Measurements from ENCODE around the gene RNF130.

GRCh38 chr5:179964015-179964414, 107.5 kb downstream of the RNF130 start:
- TF ChIP-seq POLR2AphosphoS5 (IDR thresholded peaks at IDR 0.05; ENCODE audit: insufficient read depth in 1 of 2, low read depth in 1 of 2): no peak
- TF ChIP-seq CTCF (IDR thresholded peaks at IDR 0.05): no peak
- no peak for TF ChIP-seq POLR2A (IDR thresholded peaks at IDR 0.05)

Data from vagina (tissue), 2 donors.